GM23338 (cell line): ENCODE data around the gene CDK5RAP1. TPM values are rescaled to one million over a fixed set of nuclear protein-coding genes. Genes with fewer than 3 reads are reported as not detected.

Experiments used
- ATAC-seq: fragments of 200-7000 bp; cut with Tn5 transposase; 3 replicates; pipeline ENCODE4 v1.9.1; 2020
- DNase-seq: peaks from one replicate; pipeline ENCODE4 v3.0.0-alpha.2; 2015; ENCODE audit warnings: low spot score
- H2AFZ ChIP-seq: fragments of 200-600 bp; sonication (generic); 2 replicates; pipeline ENCODE4 v1.8.0; 2016; ENCODE audit warnings: antibody characterized with exemption, mild to moderate bottlenecking, moderate library complexity
- H3F3A ChIP-seq: fragments of 200-600 bp; sonication (generic); replicated peaks from 2 replicates; pipeline ENCODE4 v1.8.0; 2017; ENCODE audit warnings: antibody characterized with exemption, mixed run types, low read depth
- H3K27ac ChIP-seq: fragments of 200-600 bp; sonication (generic); 2 replicates; pipeline ENCODE4 v1.6.1; 2016; ENCODE audit warnings: low read depth
- H3K27me3 ChIP-seq: fragments of 200-600 bp; sonication (generic); 2 replicates; pipeline ENCODE4 v1.8.0; 2016; ENCODE audit warnings: mild to moderate bottlenecking, mixed run types, moderate library complexity; ENCODE audit not compliant: insufficient read depth
- H3K36me3 ChIP-seq: fragments of 200-600 bp; sonication (generic); 2 replicates; pipeline ENCODE4 v1.8.0; 2016; ENCODE audit warnings: mild to moderate bottlenecking; ENCODE audit not compliant: insufficient read depth
- H3K4me1 ChIP-seq: fragments of 200-600 bp; sonication (generic); 2 replicates; pipeline ENCODE4 v1.8.0; 2016; ENCODE audit warnings: mild to moderate bottlenecking, moderate library complexity; ENCODE audit not compliant: insufficient read depth
- H3K4me2 ChIP-seq: fragments of 200-600 bp; sonication (generic); 2 replicates; pipeline ENCODE4 v1.7.1; 2017; ENCODE audit warnings: mixed run types
- H3K4me3 ChIP-seq: fragments of 200-600 bp; sonication (generic); 2 replicates; pipeline ENCODE4 v1.6.1; 2016; ENCODE audit warnings: mixed run types
- H3K79me2 ChIP-seq: fragments of 200-600 bp; sonication (generic); replicated peaks from 2 replicates; pipeline ENCODE4 v1.8.0; 2017; ENCODE audit warnings: mild to moderate bottlenecking; ENCODE audit not compliant: insufficient read depth
- H3K9me2 ChIP-seq: fragments of 200-600 bp; sonication (generic); 2 replicates; pipeline ENCODE4 v1.8.0; 2017; ENCODE audit not compliant: insufficient read depth
- H4K20me1 ChIP-seq: fragments of 200-600 bp; sonication (generic); replicated peaks from 2 replicates; pipeline ENCODE4 v1.8.0; 2017; ENCODE audit warnings: mild to moderate bottlenecking; ENCODE audit not compliant: insufficient read depth
- H3K27ac Mint-ChIP-seq: 2 replicates; pipeline ENCODE4 v1.8.0; 2020; ENCODE audit warnings: inconsistent platforms, mild to moderate bottlenecking, moderate library complexity, mixed read lengths
- H3K27me3 Mint-ChIP-seq: 3 replicates; pipeline ENCODE4 v1.8.0; 2022; ENCODE audit warnings: low read depth, mild to moderate bottlenecking, moderate library complexity, mixed read lengths, inconsistent platforms; ENCODE audit not compliant: insufficient read depth, poor library complexity
- H3K36me3 Mint-ChIP-seq: 3 replicates; pipeline ENCODE4 v1.8.0; 2021; ENCODE audit warnings: low read depth, mild to moderate bottlenecking, inconsistent platforms, moderate library complexity, mixed read lengths
- H3K4me1 Mint-ChIP-seq: 3 replicates; pipeline ENCODE4 v1.8.0; 2020; ENCODE audit warnings: mild to moderate bottlenecking, inconsistent platforms, mixed read lengths
- H3K4me3 Mint-ChIP-seq: 3 replicates; pipeline ENCODE4 v1.8.0; 2021; ENCODE audit warnings: moderate library complexity, mild to moderate bottlenecking, inconsistent platforms, mixed read lengths
- H3K9me3 Mint-ChIP-seq: 3 replicates; pipeline ENCODE4 v1.8.0; 2020; ENCODE audit warnings: moderate library complexity, mild to moderate bottlenecking, inconsistent platforms, mixed read lengths
- CREB1 ChIP-seq: fragments of 250-450 bp; sonication (Bioruptor Pico); IDR thresholded peaks from 2 replicates; pipeline ENCODE4 v1.5.0; 2020; ENCODE audit warnings: low read depth, mild to moderate bottlenecking, moderate library complexity
- CTCF ChIP-seq, 2 experiments: fragments of 200-600 bp in 1 of 2; sonication (generic) in 1 of 2; conservative IDR thresholded peaks; 2 replicates each; pipeline versions ENCODE4 v1.5.1 to v1.6.1; 2016 to 2017; ENCODE audit warnings: antibody characterized with exemption in 2 of 2, low read depth in 2 of 2, mild to moderate bottlenecking in 2 of 2, moderate library complexity in 1 of 2
- ETS1 ChIP-seq: IDR thresholded peaks from 2 replicates; pipeline ENCODE4 v1.6.1; 2016; ENCODE audit warnings: antibody characterized with exemption
- EZH2 ChIP-seq: fragments of 200-600 bp; sonication (generic); IDR thresholded peaks from one replicate; pipeline ENCODE4 v1.8.0; 2017; ENCODE audit warnings: antibody characterized with exemption, mild to moderate bottlenecking, low read depth; ENCODE audit not compliant: unreplicated experiment
- EZH2phosphoT487 ChIP-seq: fragments of 200-600 bp; sonication (generic); IDR thresholded peaks from one replicate; pipeline ENCODE4 v1.8.1; 2018; ENCODE audit warnings: antibody characterized with exemption; ENCODE audit not compliant: unreplicated experiment
- JUNB ChIP-seq: IDR thresholded peaks from one replicate; pipeline ENCODE4 v1.6.1; 2016; ENCODE audit warnings: antibody characterized with exemption; ENCODE audit not compliant: unreplicated experiment
- NANOG ChIP-seq: IDR thresholded peaks from 2 replicates; pipeline ENCODE4 v1.6.1; 2016; ENCODE audit warnings: antibody characterized with exemption, borderline replicate concordance
- POLR2AphosphoS5 ChIP-seq: IDR thresholded peaks from 2 replicates; pipeline ENCODE4 v1.6.1; 2016; ENCODE audit warnings: antibody characterized with exemption, low read depth
- REST ChIP-seq: IDR thresholded peaks from one replicate; pipeline ENCODE4 v1.6.1; 2018; ENCODE audit warnings: antibody characterized with exemption; ENCODE audit not compliant: unreplicated experiment
- STAT1 ChIP-seq: IDR thresholded peaks from one replicate; pipeline ENCODE4 v1.6.1; 2016; ENCODE audit warnings: antibody characterized with exemption; ENCODE audit not compliant: unreplicated experiment
- polyA plus RNA-seq: library from polyadenylated mRNA; unstranded; fragments of >200 nt; fragmentation: Nextera tagmentation; extraction: Ambion mirVana; gene quantifications from 2 replicates; pipeline ENCODE4 v1.2.1, GENCODE V29; 2016
- total RNA-seq: library from RNA; depleted of rRNA; stranded (reverse); fragments of >200 nt; shearing (Covaris generic); gene quantifications from 2 replicates; pipeline ENCODE4 v1.2.3, GENCODE V29; 2014

CDK5RAP1 gene
- total and polyA plus RNA-seq, 2 experiments from 2014 or later = 33.8 to 38.1 TPM

GRCh38 chr20:33345342-33345741 lies 56.0 kb downstream of the CDK5RAP1 start (continued):
- TF ChIP-seq ETS1 (no peak), EZH2 (no peak), POLR2AphosphoS5 (no peak), NANOG (no peak), CREB1 (CRISPR knock-in tag) (no peak)

- ATAC-seq (no peak), DNase-seq (no peak)
- Histone ChIP-seq H3K4me2 (no peak overlapping the region), H3K9me2 (peaks cover 6% of the 10 kb centered on the region; the same call in 1 of the 2 replicates), H2AFZ (no peak overlapping the region), H3K4me3 (no peak overlapping the region), H4K20me1 (no peaks in the 10 kb centered on the region), H3K27ac (no peak overlapping the region), H3K4me1 (no peaks in the 10 kb centered on the region), H3K36me3 (no peaks in the 10 kb centered on the region), H3K27me3 (no peaks in the 10 kb centered on the region), H3K79me2 (no peaks in the 10 kb centered on the region), H3F3A (no peaks in the 10 kb centered on the region)
- Mint-ChIP-seq H3K27ac (no peak overlapping the region), H3K27me3 (peaks cover 9% of the 10 kb centered on the region), H3K4me1 (peaks cover 6% of the 10 kb centered on the region), H3K36me3 (no peaks in the 10 kb centered on the region), H3K9me3 (no peaks in the 10 kb centered on the region; the same call in 2 of the 3 replicates), H3K4me3 (no peak overlapping the region)
- TF ChIP-seq EZH2phosphoT487 (no peak), STAT1 (no peak), NANOG (no peak), REST (no peak), EZH2 (no peak), CTCF (conservative IDR thresholded peaks at IDR 0.05; ENCODE audit: low read depth in 2 of 2) (no peak), POLR2AphosphoS5 (no peak), JUNB (no peak)
Measured at GRCh38 chr20:33343521-33343920, 57.8 kb downstream of the CDK5RAP1 start.
